Measurements from ENCODE around the gene NGDN. TPM values are rescaled to one million over a fixed set of nuclear protein-coding genes. Genes with fewer than 3 reads are reported as not detected.

NGDN gene
- total RNA-seq, 1 donor: 23.7 TPM

DNA sequence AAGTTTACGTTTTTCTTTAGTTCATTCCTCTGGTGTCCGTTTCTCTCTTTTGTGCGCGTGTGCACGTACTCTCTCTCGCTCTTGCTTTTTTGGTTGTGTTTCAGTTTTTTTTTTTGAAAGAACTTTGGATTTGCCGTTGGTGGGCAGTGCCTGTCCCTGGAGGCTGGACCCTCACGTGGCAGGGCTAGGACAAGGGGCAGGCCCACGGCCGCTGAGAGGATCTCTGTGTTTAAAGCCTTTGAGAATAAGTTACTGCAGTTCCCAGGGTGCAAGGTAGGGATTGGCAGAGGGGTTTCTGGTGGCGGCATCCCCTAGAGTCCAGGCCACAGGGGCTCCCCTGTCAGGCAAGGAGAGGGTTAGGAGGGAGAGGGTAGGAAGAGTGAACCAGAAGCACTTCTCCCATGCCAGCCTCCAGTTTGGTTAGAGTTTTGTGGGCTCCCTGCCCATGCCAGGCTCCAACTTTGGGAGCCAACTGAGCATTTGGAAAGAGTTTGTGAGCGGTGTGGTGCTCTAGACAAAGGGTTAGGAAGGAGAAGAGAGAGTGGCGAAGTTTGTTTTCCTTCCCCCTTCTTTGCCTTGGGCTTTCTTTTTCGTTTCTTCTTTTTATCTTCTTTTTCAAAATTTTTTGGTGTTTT lies 51.5 kb downstream of the NGDN start:
- no peak for DNase-seq (ENCODE audit: low read depth in 2 of 3, low spot score in 2 of 3)

DNA sequence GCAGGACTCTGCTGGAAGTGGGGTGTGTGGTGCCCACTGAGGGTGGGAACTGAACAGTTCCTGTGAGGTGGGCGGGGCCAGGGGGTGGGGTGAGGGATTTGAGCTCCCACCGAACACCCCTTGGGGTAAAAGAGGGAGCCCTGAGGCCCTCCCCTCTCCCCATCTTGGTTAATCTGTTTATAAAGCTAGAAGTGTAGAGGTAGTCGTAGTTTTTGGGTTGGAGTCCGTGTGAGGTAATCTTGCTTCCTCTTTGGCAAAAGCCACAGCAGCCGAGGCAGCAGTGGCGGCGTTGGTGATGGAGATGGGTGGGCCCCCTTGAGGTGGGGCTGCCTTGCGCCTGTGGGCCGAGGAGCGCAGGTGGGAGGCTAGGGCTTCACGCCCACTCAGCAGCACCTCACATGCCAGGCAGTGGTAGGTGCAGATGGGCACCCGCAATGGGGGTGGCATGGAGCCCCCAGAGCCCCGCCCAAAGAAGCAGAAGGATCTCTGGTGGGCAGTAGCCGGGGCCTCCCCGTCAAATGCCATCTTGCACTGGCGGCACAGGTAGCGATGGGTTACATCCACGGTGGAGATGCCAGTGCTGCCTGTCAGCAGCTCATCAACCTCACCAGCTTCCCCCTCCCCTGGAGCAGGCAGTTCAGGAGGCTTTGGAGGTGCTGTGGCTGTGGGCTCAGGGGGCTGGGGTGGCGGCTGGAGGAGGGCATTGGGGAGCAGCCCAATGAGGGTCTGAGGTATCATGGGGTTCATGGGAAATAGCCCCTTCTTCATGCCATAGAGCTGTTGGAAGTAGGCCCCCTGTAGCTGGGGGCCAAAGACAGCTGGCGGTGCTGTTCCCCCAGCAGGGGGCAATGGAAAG lies 52.5 kb downstream of the NGDN start:
- DNase-seq (ENCODE audit: low read depth in 2 of 3, low spot score in 2 of 3): peak in 1 of 3 donors; percentile 25

DNA sequence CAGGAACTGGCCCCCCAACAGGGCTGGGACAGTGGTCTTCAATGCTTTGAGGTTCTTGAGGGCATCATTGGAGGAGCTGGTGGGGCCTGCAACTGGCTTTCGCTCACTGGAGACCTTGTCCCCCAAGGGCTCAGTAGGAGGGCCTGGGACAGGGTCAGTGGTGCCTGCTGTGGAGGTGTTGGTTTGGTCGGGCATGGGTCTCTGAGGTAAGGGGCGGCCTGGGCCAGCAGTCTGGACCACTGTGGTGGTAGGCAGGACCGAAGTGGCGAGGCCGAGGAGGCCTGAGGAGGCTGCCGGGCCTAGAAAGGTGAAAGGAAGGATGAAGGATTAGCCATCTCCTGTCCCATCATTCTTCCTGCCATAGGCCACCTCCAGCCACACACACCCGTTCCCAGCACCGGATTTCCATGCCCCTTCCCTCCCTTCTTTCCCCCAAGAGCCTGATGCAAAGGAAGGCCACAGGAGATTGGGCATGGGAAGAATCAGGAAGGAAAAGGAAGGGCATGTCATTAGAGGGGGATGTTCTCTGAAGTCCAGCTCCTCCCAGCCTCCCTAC lies 53.2 kb downstream of the NGDN start:
- no peak for DNase-seq (ENCODE audit: low read depth in 2 of 3, low spot score in 2 of 3)

DNA sequence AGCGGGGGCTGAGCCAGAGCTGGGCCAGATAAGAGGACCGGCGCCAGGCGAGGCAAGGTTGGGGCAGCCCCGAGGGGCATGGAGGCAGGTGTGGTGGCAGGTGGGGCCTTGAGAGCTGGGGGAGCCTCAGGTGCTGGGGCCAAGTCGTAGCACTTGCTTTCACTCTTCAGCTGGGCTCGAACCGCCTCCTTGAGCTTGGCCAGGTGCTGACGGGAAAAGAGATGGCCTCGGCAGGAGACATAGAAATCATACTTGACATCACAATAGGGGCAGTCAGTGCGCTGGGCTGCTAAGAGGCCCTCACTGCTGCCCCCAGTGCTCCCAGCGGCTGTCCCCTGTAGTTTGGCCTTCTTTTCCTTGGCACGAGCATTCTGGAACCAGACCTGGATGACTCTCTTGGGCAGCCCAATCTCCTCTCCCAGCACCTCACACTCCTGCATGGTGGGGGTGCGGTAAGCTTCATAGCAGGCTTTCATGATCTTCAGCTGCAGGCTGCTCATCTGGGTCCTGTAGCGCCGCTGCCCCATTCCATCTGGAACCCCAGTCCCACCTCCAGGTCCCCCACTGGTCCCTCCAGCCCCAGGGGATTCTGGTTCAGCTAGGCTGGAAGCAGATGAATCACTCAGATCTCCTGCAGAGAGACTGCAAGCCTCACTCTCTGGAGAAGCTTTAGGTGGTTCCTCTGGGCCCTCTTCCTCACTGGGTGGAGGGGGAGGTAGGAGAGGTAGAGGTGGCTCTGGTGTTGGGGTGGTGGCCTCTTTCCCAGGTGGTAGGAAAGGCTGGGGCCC lies 53.9 kb downstream of the NGDN start:
- no peak for DNase-seq (ENCODE audit: low read depth in 2 of 3, low spot score in 2 of 3)

DNA sequence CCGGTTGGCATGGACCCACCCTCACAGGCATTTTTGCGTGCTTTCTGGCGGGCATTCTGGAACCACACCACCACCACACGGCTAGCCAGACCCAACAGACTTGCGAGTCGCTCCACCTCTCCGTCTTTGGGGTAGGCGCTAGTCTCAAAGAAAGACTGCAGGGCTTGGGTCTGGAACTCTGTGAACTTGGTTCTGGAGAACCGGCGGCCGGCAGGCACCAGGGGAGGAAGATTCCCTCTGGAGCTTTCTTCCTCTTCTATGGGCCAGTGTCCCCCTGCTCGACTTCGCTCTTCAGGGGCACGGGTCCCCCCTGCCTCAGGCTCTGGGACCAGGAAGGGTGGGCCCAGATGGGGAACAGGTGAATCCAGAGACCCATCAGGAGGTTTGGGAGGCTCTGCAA lies 55.5 kb downstream of the NGDN start:
- DNase-seq (ENCODE audit: low read depth in 2 of 3, low spot score in 2 of 3): no peak

DNA sequence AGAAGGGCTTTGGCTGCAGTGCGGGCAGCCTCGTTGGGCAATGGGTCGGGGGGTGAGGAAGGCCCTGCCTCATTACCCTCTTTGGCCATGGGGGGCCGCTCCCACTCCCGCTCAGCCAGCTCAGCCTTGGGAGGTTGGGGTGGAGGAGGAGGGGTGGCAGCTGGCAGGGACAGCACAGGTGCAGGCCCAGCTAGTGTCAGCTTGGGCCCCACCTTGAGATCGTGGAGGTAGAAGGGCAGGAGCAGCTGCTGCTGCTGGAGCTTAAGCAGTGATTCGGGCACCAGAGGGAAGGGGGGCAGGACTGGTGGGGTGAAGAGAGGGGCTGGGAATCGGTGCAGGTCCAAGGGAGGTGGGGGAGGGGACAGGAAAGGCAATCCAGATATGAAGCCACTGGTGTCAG lies 56.1 kb downstream of the NGDN start:
- no peak for DNase-seq (ENCODE audit: low read depth in 2 of 3, low spot score in 2 of 3)

Other genes with a start within 250 kb of the NGDN start
- gene RNF212B, start 231.8 kb upstream of the NGDN start, total RNA-seq: not detected
- 18.9 TPM for gene HOMEZ, start 183.6 kb upstream of the NGDN start, total RNA-seq
- 10.2 TPM for gene PPP1R3E, start 166.8 kb upstream of the NGDN start, total RNA-seq
- gene BCL2L2, start 162.9 kb upstream of the NGDN start, total RNA-seq: 11.6 TPM
- gene PABPN1, start 148.2 kb upstream of the NGDN start, total RNA-seq: 78.6 TPM
- gene SLC22A17, start 116.8 kb upstream of the NGDN start, total RNA-seq: 23.4 TPM
- gene EFS, start 104.5 kb upstream of the NGDN start, total RNA-seq: under 0.01 TPM
- gene IL25, start 96.9 kb upstream of the NGDN start, total RNA-seq: not detected
- gene CMTM5, start 92.7 kb upstream of the NGDN start, total RNA-seq: 3.0 TPM
- gene MYH6, start 61.4 kb upstream of the NGDN start, total RNA-seq: under 0.01 TPM
- not detected for gene MYH7, start 34.0 kb upstream of the NGDN start, total RNA-seq
- 0.81 TPM for gene ZFHX2, start 82.1 kb downstream of the NGDN start, total RNA-seq
- gene THTPA, start 86.6 kb downstream of the NGDN start, total RNA-seq: 15.9 TPM
- gene AP1G2, start 98.1 kb downstream of the NGDN start, total RNA-seq: 132 TPM
- 0.27 TPM for gene JPH4, start 109.1 kb downstream of the NGDN start, total RNA-seq
- under 0.01 TPM for gene DHRS2, start 166.7 kb downstream of the NGDN start, total RNA-seq

Measured in hematopoietic multipotent progenitor cell (in vitro differentiated cells).